Measurements from ENCODE around the gene GRIA3. TPM values are rescaled to one million over a fixed set of nuclear protein-coding genes. Genes with fewer than 3 reads are reported as not detected.

Gene GRIA3
- not detected in 2 replicates for total RNA-seq (2014; rRNA removed)
- Bru-seq, nascent RNA = percentile 13 among the genes with signal in this experiment
- BruChase-seq, experiment 1, labeled RNA remaining after a 6-hour chase = percentile 9 among the genes with signal in this experiment
- BruChase-seq, experiment 2, labeled RNA remaining after a 2-hour chase = percentile 14 among the genes with signal in this experiment
- long read RNA-seq, partial matches to known transcripts = 0 of 1 reads
- long read RNA-seq, other reads (novel, unspliced or antisense) = 1 of 1 reads

DNA sequence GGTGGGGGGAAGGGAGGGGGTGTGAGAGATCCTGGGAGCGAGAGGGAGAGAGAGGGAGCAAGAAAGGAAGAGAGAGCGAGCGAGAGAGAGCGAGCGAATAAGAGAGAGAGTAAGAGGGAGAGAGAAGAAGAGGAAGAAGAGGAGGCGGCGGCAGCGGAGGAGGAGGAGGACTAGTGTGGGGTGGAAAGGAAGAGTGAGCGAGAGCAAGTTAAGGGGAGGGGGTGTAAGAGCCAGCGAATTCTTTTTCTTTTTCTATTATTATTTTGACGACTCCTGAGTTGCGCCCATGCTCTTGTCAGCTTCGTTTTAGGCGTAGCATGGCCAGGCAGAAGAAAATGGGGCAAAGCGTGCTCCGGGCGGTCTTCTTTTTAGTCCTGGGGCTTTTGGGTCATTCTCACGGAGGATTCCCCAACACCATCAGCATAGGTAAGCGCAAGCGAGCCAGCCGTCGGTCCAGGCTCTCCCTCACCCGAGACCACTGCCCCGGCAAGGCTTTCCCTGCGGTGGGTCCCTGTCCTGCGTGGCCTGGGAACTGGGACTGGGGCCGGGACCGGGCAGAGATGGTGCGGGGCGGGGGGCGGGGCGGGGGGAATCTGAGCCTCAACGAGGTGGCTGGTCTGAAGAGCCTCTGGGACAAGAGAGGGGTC is at the start of gene GRIA3:
TSS of gene GRIA3 (plus strand) at position 60 of the 647 bp plus-strand sequence. CDS start at position 318, 258 bp downstream.
- Histone ChIP-seq H3K27me3 (ENCODE audit: low read length) (peaks cover 34% of the 10 kb centered on the region), H4K20me1 (ENCODE audit: low read length) (no peaks in the 10 kb centered on the region), H3K27ac (ENCODE audit: low read length) (no peak within 1 kb of the TSS), H3K9me3 (ENCODE audit: low read length) (no peaks in the 10 kb centered on the region), H3K9ac (ENCODE audit: low read length) (no peak within 1 kb of the TSS), H3K36me3 (ENCODE audit: low read depth, low read length) (no peaks in the 10 kb centered on the region), H3K4me3 (ENCODE audit: low read length) (peak within 1 kb of the TSS; percentile 47), H3K79me2 (ENCODE audit: low read length) (no peaks in the 10 kb centered on the region), H3K4me1 (ENCODE audit: insufficient read depth, low read length) (no peaks in the 10 kb centered on the region), H3K9me2 (replicated peaks; ENCODE audit: low read length) (no peaks in the 10 kb centered on the region), H3K4me2 (ENCODE audit: low read length) (peak within 1 kb of the TSS; percentile 66), H3F3A (ENCODE audit: low read length, unreplicated experiment) (no peaks in the 10 kb centered on the region), H2AFZ (ENCODE audit: low read length) (peak within 1 kb of the TSS; percentile 42; the same call in 1 of the 2 replicates)
- DNase-seq (no peak), ATAC-seq (peak; percentile 42)
- BruUV-seq (replicated peaks) = no TSS peak
- ChIA-PET POLR2A (ENCODE audit: unreplicated experiment) (no interaction called here), CTCF (no interaction called here)
- intact Hi-C loops (cut with micrococcal nuclease) = no loop called here
- TF ChIP-seq EZH2phosphoT487 (IDR thresholded peaks at IDR 0.05; ENCODE audit: borderline replicate concordance, low read length) (no peak), CTCF (conservative IDR thresholded peaks at IDR 0.05; ENCODE audit: low read depth, low read length) (no peak)

- intact Hi-C loops (cut with micrococcal nuclease) = no loop called here
- Histone ChIP-seq H3K79me2 (ENCODE audit: low read length) (no peaks in the 10 kb centered on the region), H3K27me3 (ENCODE audit: low read length) (no peaks in the 10 kb centered on the region), H3K4me2 (ENCODE audit: low read length) (no peak overlapping the region), H3F3A (ENCODE audit: low read length, unreplicated experiment) (no peaks in the 10 kb centered on the region), H3K4me1 (ENCODE audit: insufficient read depth, low read length) (no peaks in the 10 kb centered on the region), H2AFZ (ENCODE audit: low read length) (no peak overlapping the region), H4K20me1 (ENCODE audit: low read length) (no peaks in the 10 kb centered on the region), H3K36me3 (ENCODE audit: low read depth, low read length) (no peaks in the 10 kb centered on the region), H3K9ac (ENCODE audit: low read length) (no peak overlapping the region), H3K9me2 (replicated peaks; ENCODE audit: low read length) (no peaks in the 10 kb centered on the region), H3K27ac (ENCODE audit: low read length) (no peak overlapping the region), H3K9me3 (ENCODE audit: low read length) (no peaks in the 10 kb centered on the region), H3K4me3 (ENCODE audit: low read length) (no peak overlapping the region)
- ATAC-seq (no peak), DNase-seq (peak; percentile 4)
- CTCF ChIA-PET = no interaction called here
- TF ChIP-seq CTCF (conservative IDR thresholded peaks at IDR 0.05; ENCODE audit: low read depth, low read length) = no peak
- no peak for TF ChIP-seq EZH2phosphoT487 (IDR thresholded peaks at IDR 0.05; ENCODE audit: borderline replicate concordance, low read length)
- BruUV-seq (replicated peaks) = no TSS peak
- POLR2A ChIA-PET (ENCODE audit: unreplicated experiment) = no interaction called here
Measured at GRCh38 chrX:123138473-123138872, 45.6 kb upstream of the GRIA3 start.

- Histone ChIP-seq H4K20me1 (ENCODE audit: low read length) (no peaks in the 10 kb centered on the region), H3K79me2 (ENCODE audit: low read length) (no peaks in the 10 kb centered on the region), H3K27ac (ENCODE audit: low read length) (no peak overlapping the region), H2AFZ (ENCODE audit: low read length) (no peak overlapping the region), H3F3A (ENCODE audit: low read length, unreplicated experiment) (no peaks in the 10 kb centered on the region), H3K4me3 (ENCODE audit: low read length) (no peak overlapping the region), H3K4me2 (ENCODE audit: low read length) (no peak overlapping the region), H3K9me3 (ENCODE audit: low read length) (no peaks in the 10 kb centered on the region), H3K4me1 (ENCODE audit: insufficient read depth, low read length) (no peaks in the 10 kb centered on the region), H3K9me2 (replicated peaks; ENCODE audit: low read length) (no peaks in the 10 kb centered on the region), H3K9ac (ENCODE audit: low read length) (no peak overlapping the region), H3K27me3 (ENCODE audit: low read length) (no peaks in the 10 kb centered on the region), H3K36me3 (ENCODE audit: low read depth, low read length) (no peaks in the 10 kb centered on the region)
- ATAC-seq = no peak
- no peak for DNase-seq
- TF ChIP-seq CTCF (conservative IDR thresholded peaks at IDR 0.05; ENCODE audit: low read depth, low read length) (no peak), EZH2 (IDR thresholded peaks at IDR 0.05; ENCODE audit: low read length, unreplicated experiment) (no peak), EZH2phosphoT487 (IDR thresholded peaks at IDR 0.05; ENCODE audit: borderline replicate concordance, low read length) (no peak)
- BruUV-seq (replicated peaks) = no TSS peak
- CTCF ChIA-PET = no interaction called here
- intact Hi-C loops (cut with micrococcal nuclease) = no loop called here
- POLR2A ChIA-PET (ENCODE audit: unreplicated experiment) = no interaction called here
Measured at GRCh38 chrX:123140454-123140853, 43.6 kb upstream of the GRIA3 start.
